A549 treated with DMSO at 1 μM for 4 hours (cell line): ENCODE measurements around the gene DEK. TPM values are rescaled to one million over a fixed set of nuclear protein-coding genes. Genes with fewer than 3 reads are reported as not detected.

ENCODE experiments used
- total RNA-seq: library from RNA; stranded (reverse); fragments of 200-300 nt; extraction: Qiagen RNA extraction; gene quantifications from 5 replicates; pipeline ENCODE4 v1.2.3, GENCODE V29; 2022; ENCODE audit warnings: low read depth

The DEK gene, protein sequence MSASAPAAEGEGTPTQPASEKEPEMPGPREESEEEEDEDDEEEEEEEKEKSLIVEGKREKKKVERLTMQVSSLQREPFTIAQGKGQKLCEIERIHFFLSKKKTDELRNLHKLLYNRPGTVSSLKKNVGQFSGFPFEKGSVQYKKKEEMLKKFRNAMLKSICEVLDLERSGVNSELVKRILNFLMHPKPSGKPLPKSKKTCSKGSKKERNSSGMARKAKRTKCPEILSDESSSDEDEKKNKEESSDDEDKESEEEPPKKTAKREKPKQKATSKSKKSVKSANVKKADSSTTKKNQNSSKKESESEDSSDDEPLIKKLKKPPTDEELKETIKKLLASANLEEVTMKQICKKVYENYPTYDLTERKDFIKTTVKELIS
- 83.6 to 102 TPM (median 93.4 TPM) in 5 replicates for total RNA-seq

DNA sequence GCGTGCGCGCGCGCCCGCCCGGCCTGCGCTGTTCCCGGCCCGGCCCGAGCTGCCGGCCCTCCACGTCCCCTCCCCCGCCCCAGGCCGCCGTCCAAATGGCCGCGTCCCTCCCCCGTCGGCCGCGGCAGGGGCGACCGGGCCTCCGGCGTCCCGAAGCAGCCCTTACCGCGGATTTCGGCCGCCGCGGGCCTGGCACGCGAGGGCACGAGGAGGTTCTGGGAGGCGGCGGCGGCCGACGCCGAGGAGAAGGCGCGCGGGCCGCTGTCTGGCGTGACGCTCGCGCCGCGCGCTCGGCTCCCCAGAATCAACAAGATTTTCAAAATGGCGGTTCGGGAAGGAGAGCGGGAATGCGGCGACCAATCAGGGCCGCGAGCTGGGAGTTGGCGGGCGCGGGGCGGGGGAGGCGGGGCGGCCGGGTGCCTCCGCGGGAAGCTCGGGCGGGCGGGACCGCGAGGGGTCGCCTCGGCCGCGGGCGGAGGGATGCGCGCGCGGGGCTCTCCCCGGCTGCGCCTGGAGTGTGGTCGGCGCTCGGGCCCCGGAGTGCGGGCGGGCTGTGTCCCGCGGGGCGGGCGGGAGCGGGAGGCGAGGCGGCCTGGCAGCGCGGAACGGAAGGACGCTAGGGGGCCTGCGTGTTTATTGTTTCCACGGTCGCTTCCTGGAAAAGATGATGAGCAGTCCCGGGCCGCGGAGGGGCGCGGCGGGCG is at the start of gene DEK:
Gene DEK (minus strand): TSS at position 312 of the 704 bp plus-strand sequence. CDS start 543 bp downstream, outside the sequence.

Other genes with a start within 250 kb of the DEK start
- gene NHLRC1, start 141.9 kb downstream of the DEK start, total RNA-seq, result 1.4 to 2.7 TPM (median 1.9 TPM) in 5 replicates
- gene TPMT, start 109.5 kb downstream of the DEK start, total RNA-seq, result 5.9 to 7.5 TPM (median 6.9 TPM) in 5 replicates
- 7.1 to 9.0 TPM (median 8.9 TPM) in 5 replicates for gene KDM1B, start 109.1 kb downstream of the DEK start, total RNA-seq
- 0.24 to 0.88 TPM (median 0.52 TPM) in 5 replicates for gene RNF144B, start 122.8 kb upstream of the DEK start, total RNA-seq